ENCODE measurements around the gene DZIP1. TPM values are rescaled to one million over a fixed set of nuclear protein-coding genes. Genes with fewer than 3 reads are reported as not detected.
A peak's percentile ranks its signal among the peaks of the same experiment; 100 is the strongest.

Gene DZIP1
- polyA plus RNA-seq, 1 experiment, result 32.9 TPM

DNA sequence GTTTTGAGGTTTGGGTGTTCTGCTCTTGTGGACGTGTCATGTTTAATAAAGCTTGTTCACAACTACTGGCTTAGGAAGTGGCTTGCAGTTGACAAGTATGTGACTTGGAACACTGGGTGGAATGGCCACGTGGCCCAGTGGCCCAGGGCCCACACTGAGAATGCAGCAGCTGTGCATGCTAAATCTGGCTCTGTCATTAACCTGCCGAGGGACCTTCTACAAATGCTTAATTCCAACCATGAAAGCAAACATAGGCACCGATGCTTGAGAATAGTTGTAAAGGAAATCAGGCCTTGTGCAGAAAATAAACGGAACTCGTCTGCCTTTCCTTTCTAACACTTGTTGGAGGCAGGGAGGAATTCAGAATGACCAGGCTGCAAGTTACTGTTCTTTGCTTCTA is 103.6 kb downstream of the DZIP1 start:
- Histone ChIP-seq H3K27me3 (ENCODE audit: control insufficient read depth, insufficient read depth, low read length) (peaks cover 4% of the 10 kb centered on the region), H3K27ac (ENCODE audit: low read depth, low read length) (no peak overlapping the region), H3K4me3 (ENCODE audit: low read depth, low read length) (no peak overlapping the region), H3K9me3 (ENCODE audit: control insufficient read depth, insufficient read depth, low read length) (no peaks in the 10 kb centered on the region)
- TF ChIP-seq, protein P1, sequence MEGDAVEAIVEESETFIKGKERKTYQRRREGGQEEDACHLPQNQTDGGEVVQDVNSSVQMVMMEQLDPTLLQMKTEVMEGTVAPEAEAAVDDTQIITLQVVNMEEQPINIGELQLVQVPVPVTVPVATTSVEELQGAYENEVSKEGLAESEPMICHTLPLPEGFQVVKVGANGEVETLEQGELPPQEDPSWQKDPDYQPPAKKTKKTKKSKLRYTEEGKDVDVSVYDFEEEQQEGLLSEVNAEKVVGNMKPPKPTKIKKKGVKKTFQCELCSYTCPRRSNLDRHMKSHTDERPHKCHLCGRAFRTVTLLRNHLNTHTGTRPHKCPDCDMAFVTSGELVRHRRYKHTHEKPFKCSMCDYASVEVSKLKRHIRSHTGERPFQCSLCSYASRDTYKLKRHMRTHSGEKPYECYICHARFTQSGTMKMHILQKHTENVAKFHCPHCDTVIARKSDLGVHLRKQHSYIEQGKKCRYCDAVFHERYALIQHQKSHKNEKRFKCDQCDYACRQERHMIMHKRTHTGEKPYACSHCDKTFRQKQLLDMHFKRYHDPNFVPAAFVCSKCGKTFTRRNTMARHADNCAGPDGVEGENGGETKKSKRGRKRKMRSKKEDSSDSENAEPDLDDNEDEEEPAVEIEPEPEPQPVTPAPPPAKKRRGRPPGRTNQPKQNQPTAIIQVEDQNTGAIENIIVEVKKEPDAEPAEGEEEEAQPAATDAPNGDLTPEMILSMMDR (IDR thresholded peaks at IDR 0.05; ENCODE audit: low read depth, low read length), result no peak
- no peak for DNase-seq (ENCODE audit: low read depth, low spot score)
- CTCF ChIA-PET, result interaction anchor here (0.8 to 3.5 kb wide), 4 partner anchors 24 to 294 kb away, joined by 3 to 21 read pairs (median 5); no protein-coding TSS in a partner anchor
- POLR2A ChIA-PET, result no interaction called here

DNA sequence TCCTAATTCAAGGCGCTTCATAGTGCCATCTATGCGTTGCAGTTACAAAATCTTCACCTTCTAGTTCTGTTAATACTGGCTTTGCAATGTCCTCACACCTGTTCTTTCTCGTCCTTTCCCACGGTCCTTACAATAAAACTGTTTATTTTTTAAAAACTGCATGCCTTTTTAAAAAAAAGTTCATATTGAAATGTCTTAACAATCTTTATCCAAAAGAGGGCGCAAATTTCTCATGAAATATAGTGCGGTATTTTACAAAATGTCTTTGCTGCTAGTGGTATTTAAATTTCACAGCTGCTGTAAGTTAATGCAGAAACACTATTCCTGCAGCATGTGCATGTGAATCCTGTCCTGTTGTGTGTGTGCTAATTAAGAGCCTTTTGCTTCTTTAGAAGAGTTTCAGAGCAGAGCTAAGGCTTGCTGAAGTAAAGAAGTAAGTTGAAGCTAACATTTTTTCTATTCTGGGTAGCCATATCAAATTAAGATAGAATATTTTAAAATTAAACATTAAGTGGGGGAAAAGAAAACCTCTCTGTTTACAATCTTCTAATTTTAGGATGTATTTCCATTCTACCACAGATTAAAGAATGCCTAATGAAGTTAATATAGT is 107.8 kb downstream of the DZIP1 start:
- ChIA-PET POLR2A (no interaction called here), CTCF (interaction anchor here (0.5 to 3.3 kb wide), 33 partner anchors 8 to 1421 kb away, joined by 3 to 75 read pairs (median 3); no protein-coding TSS in a partner anchor)
- DNase-seq (ENCODE audit: low read depth, low spot score), result no peak
- TF ChIP-seq, protein P1 (IDR thresholded peaks at IDR 0.05; ENCODE audit: low read depth, low read length), result peak; percentile 49
- H3K27me3 ChIP-seq (ENCODE audit: control insufficient read depth, insufficient read depth, low read length), result no peaks in the 10 kb centered on the region
- H3K9me3 ChIP-seq (ENCODE audit: control insufficient read depth, insufficient read depth, low read length), result no peaks in the 10 kb centered on the region
- H3K4me3 ChIP-seq (ENCODE audit: low read depth, low read length), result no peak overlapping the region
- no peak overlapping the region for H3K27ac ChIP-seq (ENCODE audit: low read depth, low read length)

DNA sequence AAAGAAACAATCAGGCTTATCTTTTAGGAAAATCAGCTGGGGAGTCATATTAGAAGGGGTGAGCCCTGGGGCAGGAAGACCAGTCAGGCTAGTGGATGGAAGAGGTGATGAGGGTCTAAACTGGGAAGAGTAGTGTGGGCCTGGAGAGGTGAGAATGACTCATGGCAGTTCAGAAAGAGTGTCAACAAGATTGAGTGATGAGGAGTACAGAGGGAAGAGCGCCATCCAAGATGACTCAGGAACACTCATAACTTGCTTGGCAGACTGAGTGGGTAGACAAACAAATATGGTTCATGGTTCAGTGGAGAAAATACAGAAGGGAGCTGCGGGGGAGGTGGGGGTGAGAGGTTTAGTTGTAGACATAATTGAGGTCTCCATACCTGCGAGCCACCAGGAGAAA is 109.3 kb downstream of the DZIP1 start:
- POLR2A ChIA-PET, result no interaction called here
- Histone ChIP-seq H3K9me3 (ENCODE audit: control insufficient read depth, insufficient read depth, low read length) (no peaks in the 10 kb centered on the region), H3K4me3 (ENCODE audit: low read depth, low read length) (no peak overlapping the region), H3K27ac (ENCODE audit: low read depth, low read length) (no peak overlapping the region), H3K27me3 (ENCODE audit: control insufficient read depth, insufficient read depth, low read length) (no peaks in the 10 kb centered on the region)
- DNase-seq (ENCODE audit: low read depth, low spot score), result no peak
- TF ChIP-seq, protein P1 (IDR thresholded peaks at IDR 0.05; ENCODE audit: low read depth, low read length), result no peak
- CTCF ChIA-PET, result interaction anchor here (2.2 to 3.3 kb wide), 4 partner anchors 9 to 298 kb away, joined by 9 to 75 read pairs (median 14); no protein-coding TSS in a partner anchor

DNA sequence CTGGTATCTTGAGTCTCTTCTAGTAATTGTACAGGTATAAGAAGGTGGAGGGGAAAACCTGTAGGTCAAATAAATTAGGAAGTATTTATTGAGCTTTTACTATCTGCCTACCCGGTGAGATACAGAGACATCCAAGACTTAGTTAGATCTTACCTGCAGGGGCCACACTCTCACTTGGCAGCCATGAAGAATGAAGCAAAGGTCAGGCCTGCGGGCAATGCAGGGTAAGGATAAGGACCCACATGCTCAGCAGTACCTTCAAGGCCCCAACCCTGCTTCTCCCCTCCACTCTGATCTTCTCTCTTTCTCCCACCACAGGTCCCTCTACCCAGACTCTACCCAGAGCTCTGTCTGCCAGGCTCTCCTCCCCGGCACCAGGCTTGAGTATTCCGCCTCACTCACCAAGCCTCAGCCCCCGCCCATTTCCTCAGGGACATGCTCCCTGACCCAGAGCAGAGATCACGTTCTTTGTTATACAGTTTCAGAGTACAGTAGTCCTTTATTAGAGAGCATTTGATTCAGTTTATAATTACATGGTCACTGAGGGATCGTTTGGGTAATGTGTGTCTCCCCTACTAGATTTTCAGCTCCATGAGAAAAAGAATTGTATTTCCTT is 110.9 kb downstream of the DZIP1 start:
- H3K4me3 ChIP-seq (ENCODE audit: low read depth, low read length), result no peak overlapping the region
- DNase-seq (ENCODE audit: low read depth, low spot score), result no peak
- no peak overlapping the region for H3K27ac ChIP-seq (ENCODE audit: low read depth, low read length)
- H3K9me3 ChIP-seq (ENCODE audit: control insufficient read depth, insufficient read depth, low read length), result no peaks in the 10 kb centered on the region
- ChIA-PET CTCF (interaction anchor here (1.9 kb wide), 1 partner anchor 300 kb away, joined by 10 read pairs; no protein-coding TSS in a partner anchor), POLR2A (no interaction called here)
- no peaks in the 10 kb centered on the region for H3K27me3 ChIP-seq (ENCODE audit: control insufficient read depth, insufficient read depth, low read length)
- TF ChIP-seq, protein P1 (IDR thresholded peaks at IDR 0.05; ENCODE audit: low read depth, low read length), result no peak

DNA sequence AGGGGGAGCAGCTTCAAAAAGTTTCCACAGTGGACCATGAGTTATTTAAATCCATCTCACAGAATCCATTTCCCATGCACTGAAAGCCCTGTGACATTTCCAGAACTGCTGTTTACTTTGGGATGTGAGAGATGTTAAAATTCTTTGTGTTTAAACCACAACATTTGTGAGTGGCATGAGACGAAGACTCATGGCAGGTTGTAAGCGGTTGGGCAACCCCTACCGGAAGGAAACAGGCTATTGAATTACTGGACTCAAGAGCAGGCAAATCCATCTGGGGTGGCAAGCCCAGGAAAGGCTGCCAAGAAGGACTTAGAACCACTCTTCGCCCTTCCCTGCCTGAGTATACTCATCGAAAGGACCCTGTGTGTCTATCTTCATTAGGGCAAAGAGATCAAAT is 114.3 kb downstream of the DZIP1 start:
- TF ChIP-seq, protein P1 (IDR thresholded peaks at IDR 0.05; ENCODE audit: low read depth, low read length), result no peak
- no peak for DNase-seq (ENCODE audit: low read depth, low spot score)
- H3K27me3 ChIP-seq (ENCODE audit: control insufficient read depth, insufficient read depth, low read length), result no peaks in the 10 kb centered on the region
- no peak overlapping the region for H3K27ac ChIP-seq (ENCODE audit: low read depth, low read length)
- no peak overlapping the region for H3K4me3 ChIP-seq (ENCODE audit: low read depth, low read length)
- POLR2A ChIA-PET, result no interaction called here
- CTCF ChIA-PET, result interaction anchor here (1.3 kb wide), 1 partner anchor 304 kb away, joined by 5 read pairs; no protein-coding TSS in a partner anchor
- no peaks in the 10 kb centered on the region for H3K9me3 ChIP-seq (ENCODE audit: control insufficient read depth, insufficient read depth, low read length)
